Keratinocyte (primary cell): ENCODE results near the gene IRF1. TPM values are rescaled to one million over a fixed set of nuclear protein-coding genes. Genes with fewer than 3 reads are reported as not detected.

Experiments used
- DNase-seq: peaks from one replicate; pipeline ENCODE4 v3.0.0-alpha.2; 2011; ENCODE audit warnings: low read depth, missing footprints, low spot score
- FAIRE-seq: peaks from 2 replicates; lab custom pipeline; 2011; peaks lifted over from hg19 to GRCh38; lab: Jason Lieb, UNC
- H2AFZ ChIP-seq: 2 replicates; pipeline ENCODE4 v1.6.0; 2012; ENCODE audit warnings: low read length, control low read depth, inconsistent platforms; ENCODE audit not compliant: control insufficient read depth
- H3K27ac ChIP-seq: 2 replicates; pipeline ENCODE4 v1.5.1; 2011; ENCODE audit warnings: low read length; ENCODE audit not compliant: control insufficient read depth, insufficient read depth
- H3K27me3 ChIP-seq: 3 replicates; pipeline ENCODE4 v1.6.0; 2011; ENCODE audit warnings: low read length; ENCODE audit not compliant: control insufficient read depth, insufficient read depth; ENCODE audit errors: extremely low read depth
- H3K36me3 ChIP-seq, 2 experiments: 2 replicates in 1 of 2; 3 replicates in 1 of 2; pipeline ENCODE4 v1.5.1; 2011; ENCODE audit warnings: low read length in 2 of 2, mild to moderate bottlenecking in 1 of 2; ENCODE audit not compliant: control insufficient read depth in 2 of 2, insufficient read depth in 2 of 2; ENCODE audit errors: extremely low read depth in 1 of 2
- H3K4me1 ChIP-seq: 3 replicates; pipeline ENCODE4 v1.5.1; 2011; ENCODE audit warnings: low read length; ENCODE audit not compliant: control insufficient read depth, insufficient read depth; ENCODE audit errors: extremely low read depth
- H3K4me2 ChIP-seq: 3 replicates; pipeline ENCODE4 v1.6.0; 2011; ENCODE audit warnings: low read depth, low read length; ENCODE audit not compliant: control insufficient read depth, insufficient read depth; ENCODE audit errors: extremely low read depth
- H3K4me3 ChIP-seq, 3 experiments: fragments of 200-600 bp in 1 of 3; sonication (generic) in 1 of 3; 2 replicates in 2 of 3; 3 replicates in 1 of 3; pipeline ENCODE4 v1.5.1; 2011 to 2016; ENCODE audit warnings: low read length in 3 of 3, mild to moderate bottlenecking in 3 of 3, control low read depth in 2 of 3, inconsistent platforms in 1 of 3, low read depth in 1 of 3, mixed read lengths in 1 of 3, mixed run types in 1 of 3, moderate library complexity in 1 of 3; ENCODE audit not compliant: control insufficient read depth in 2 of 3, insufficient read depth in 2 of 3; ENCODE audit errors: extremely low read depth in 1 of 3
- H3K79me2 ChIP-seq: 2 replicates; pipeline ENCODE4 v1.6.0; 2012; ENCODE audit warnings: low read length; ENCODE audit not compliant: control insufficient read depth, insufficient read depth
- H3K9ac ChIP-seq: 3 replicates; pipeline ENCODE4 v1.6.0; 2011; ENCODE audit warnings: low read length; ENCODE audit not compliant: control insufficient read depth, insufficient read depth; ENCODE audit errors: extremely low read depth
- H3K9me1 ChIP-seq: 3 replicates; pipeline ENCODE4 v1.6.0; 2011; ENCODE audit warnings: low read length; ENCODE audit not compliant: control insufficient read depth, insufficient read depth; ENCODE audit errors: extremely low read depth
- H3K9me3 ChIP-seq: 2 replicates; pipeline ENCODE4 v1.5.1; 2012; ENCODE audit warnings: low read depth, low read length; ENCODE audit not compliant: control insufficient read depth
- H4K20me1 ChIP-seq: 3 replicates; pipeline ENCODE4 v1.6.0; 2011; ENCODE audit warnings: low read length; ENCODE audit not compliant: control insufficient read depth, insufficient read depth; ENCODE audit errors: extremely low read depth
- CTCF ChIP-seq, 3 experiments: IDR thresholded peaks in 1 of 3; conservative IDR thresholded peaks in 1 of 3; optimal IDR thresholded peaks in 1 of 3; 2 replicates in 2 of 3; 3 replicates in 1 of 3; pipeline versions ENCODE3 to v1.5.1; 2011; ENCODE audit warnings: low read length in 3 of 3, mild to moderate bottlenecking in 3 of 3, moderate library complexity in 2 of 3, control low read depth in 1 of 3, inconsistent platforms in 1 of 3; ENCODE audit not compliant: insufficient read depth in 2 of 3; ENCODE audit errors: extremely low read depth in 1 of 3
- EZH2 ChIP-seq: IDR thresholded peaks from one replicate; pipeline ENCODE4 v1.6.1; 2012; ENCODE audit warnings: inconsistent platforms, mild to moderate bottlenecking, low read length, moderate library complexity
- dilution Hi-C: fragments of 300-500 bp; cut with MboI; formaldehyde crosslinking; loops from one replicate; pipeline ENCODE4 v1.7.0; 2020; ENCODE audit warnings: low sequenced_read_pairs; ENCODE audit not compliant: extremely low pct_ligation_motif_present
- polyA plus RNA-seq, 5 experiments: library from polyadenylated mRNA; depleted of rRNA in 3 of 5; stranded (reverse) in 3 of 5; stranded (forward) in 1 of 5; unstranded in 1 of 5; fragments of >200 nt; gene quantifications; 1 replicate in 1 of 5; 2 replicates in 3 of 5; 3 replicates in 1 of 5; pipeline versions ENCODE4 v1.2.1 to v1.2.3, GENCODE V29; 2011 to 2012; ENCODE audit warnings: missing spikeins in 2 of 5, low read depth in 1 of 5, low replicate concordance in 1 of 5

Gene IRF1
- polyA plus RNA-seq, 1 donor (not counting 4 experiments of a cell fraction or from before 2014, with no cell fraction given): 6.2 TPM

- Histone ChIP-seq H3K4me2 (peak overlapping the region; percentile 92), H3K79me2 (no peaks in the 10 kb centered on the region), H2AFZ (peak overlapping the region; percentile 75), H3K9me1 (no peaks in the 10 kb centered on the region), H4K20me1 (no peaks in the 10 kb centered on the region), H3K4me1 (peaks cover 31% of the 10 kb centered on the region), H3K27ac (peak overlapping the region; percentile 66), H3K27me3 (no peaks in the 10 kb centered on the region), H3K9me3 (no peaks in the 10 kb centered on the region), H3K36me3 (no peaks in the 10 kb centered on the region), H3K9ac (peak overlapping the region; percentile 74), H3K4me3 (peak overlapping the region; percentile 28 to 73 (median 64))
- TF ChIP-seq CTCF (optimal IDR thresholded peaks at IDR 0.05 in 1 of 3, IDR thresholded peaks at IDR 0.05 in 1 of 3, conservative IDR thresholded peaks at IDR 0.05 in 1 of 3; ENCODE audit: extremely low read depth in 1 of 3, insufficient read depth in 2 of 3, low read length in 3 of 3) (no peak), EZH2 (no peak)
- dilution Hi-C loops: no loop called here
- no peak for DNase-seq
- FAIRE-seq: peak; percentile 76
These were observed 5.6 kb upstream of the IRF1 start for GRCh38 chr5:132496191-132496630.

GRCh38 chr5:132495667-132496190 is 5.2 kb upstream of the IRF1 start:
- FAIRE-seq (no peak), DNase-seq (no peak)
- Histone ChIP-seq H3K79me2 (no peaks in the 10 kb centered on the region), H3K9me1 (no peaks in the 10 kb centered on the region), H3K9ac (peak overlapping the region; percentile 74), H3K27me3 (no peaks in the 10 kb centered on the region), H2AFZ (peak overlapping the region; percentile 56), H3K4me3 (peak overlapping the region; percentile 28 to 48 (median 38)), H3K27ac (peak overlapping the region; percentile 69), H4K20me1 (no peaks in the 10 kb centered on the region), H3K36me3 (no peaks in the 10 kb centered on the region), H3K9me3 (no peaks in the 10 kb centered on the region), H3K4me1 (peaks cover 34% of the 10 kb centered on the region), H3K4me2 (peak overlapping the region; percentile 92)
- dilution Hi-C loops: no loop called here
- no peak for TF ChIP-seq EZH2
- TF ChIP-seq CTCF (optimal IDR thresholded peaks at IDR 0.05 in 1 of 3, IDR thresholded peaks at IDR 0.05 in 1 of 3, conservative IDR thresholded peaks at IDR 0.05 in 1 of 3; ENCODE audit: extremely low read depth in 1 of 3, insufficient read depth in 2 of 3, low read length in 3 of 3): no peak
